GM13976 (cell line): Measurements from ENCODE around the gene CERT1.

ENCODE experiments used
- DNase-seq: peaks from one replicate; pipeline ENCODE4 v3.0.0; 2012; ENCODE audit warnings: low spot score
- in situ Hi-C: fragments of 300-500 bp; cut with MboI; formaldehyde crosslinking; loops from one replicate; pipeline ENCODE4 v1.12.0; 2022; ENCODE audit warnings: low sequenced_read_pairs, mixed read lengths, inconsistent platforms; ENCODE audit not compliant: unreplicated experiment
- TF ChIP-seq, protein P1 (sequence below): IDR thresholded peaks from 2 replicates; pipeline ENCODE4 v1.5.1; 2012; ENCODE audit warnings: borderline replicate concordance, mild to moderate bottlenecking; ENCODE audit not compliant: insufficient read depth; ENCODE audit errors: extremely low read depth, missing control alignments, control extremely low read depth

Gene CERT1

DNA sequence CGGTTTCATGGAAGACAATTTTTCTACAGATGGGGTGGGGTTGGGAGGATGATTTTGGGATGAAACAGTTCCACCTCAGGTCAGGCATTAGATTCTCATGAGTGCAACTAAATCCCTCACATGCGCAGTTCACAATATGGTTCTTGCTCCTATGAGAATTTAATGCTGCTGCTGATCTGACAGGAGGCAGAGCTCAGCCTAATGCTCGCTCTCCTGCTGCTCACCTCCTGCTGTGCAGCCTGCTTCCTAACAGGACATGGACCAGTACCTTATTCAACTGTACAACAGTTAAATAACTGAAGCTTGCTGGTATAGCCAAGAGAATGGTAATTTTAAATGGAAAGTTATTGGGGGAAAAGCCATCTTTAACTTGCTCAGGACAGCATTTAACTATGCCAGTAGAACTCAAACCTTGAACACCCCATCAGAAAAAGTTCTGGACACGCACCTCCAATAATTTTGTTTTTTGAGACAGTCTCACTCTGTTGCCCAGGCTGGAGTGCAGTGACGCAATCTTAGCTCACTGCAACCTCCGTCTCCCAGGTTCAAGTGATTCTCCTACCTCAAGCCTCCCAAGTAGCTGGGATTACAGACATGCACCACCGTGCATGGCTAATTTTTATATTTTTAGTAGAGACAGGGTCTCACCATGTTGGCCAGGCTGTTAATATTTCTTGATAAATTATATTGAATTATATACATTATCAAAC, 146.7 kb downstream of the CERT1 start:
- in situ Hi-C loops: no loop called here
- TF ChIP-seq, protein P1, sequence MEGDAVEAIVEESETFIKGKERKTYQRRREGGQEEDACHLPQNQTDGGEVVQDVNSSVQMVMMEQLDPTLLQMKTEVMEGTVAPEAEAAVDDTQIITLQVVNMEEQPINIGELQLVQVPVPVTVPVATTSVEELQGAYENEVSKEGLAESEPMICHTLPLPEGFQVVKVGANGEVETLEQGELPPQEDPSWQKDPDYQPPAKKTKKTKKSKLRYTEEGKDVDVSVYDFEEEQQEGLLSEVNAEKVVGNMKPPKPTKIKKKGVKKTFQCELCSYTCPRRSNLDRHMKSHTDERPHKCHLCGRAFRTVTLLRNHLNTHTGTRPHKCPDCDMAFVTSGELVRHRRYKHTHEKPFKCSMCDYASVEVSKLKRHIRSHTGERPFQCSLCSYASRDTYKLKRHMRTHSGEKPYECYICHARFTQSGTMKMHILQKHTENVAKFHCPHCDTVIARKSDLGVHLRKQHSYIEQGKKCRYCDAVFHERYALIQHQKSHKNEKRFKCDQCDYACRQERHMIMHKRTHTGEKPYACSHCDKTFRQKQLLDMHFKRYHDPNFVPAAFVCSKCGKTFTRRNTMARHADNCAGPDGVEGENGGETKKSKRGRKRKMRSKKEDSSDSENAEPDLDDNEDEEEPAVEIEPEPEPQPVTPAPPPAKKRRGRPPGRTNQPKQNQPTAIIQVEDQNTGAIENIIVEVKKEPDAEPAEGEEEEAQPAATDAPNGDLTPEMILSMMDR: no peak
- DNase-seq: no peak

DNA sequence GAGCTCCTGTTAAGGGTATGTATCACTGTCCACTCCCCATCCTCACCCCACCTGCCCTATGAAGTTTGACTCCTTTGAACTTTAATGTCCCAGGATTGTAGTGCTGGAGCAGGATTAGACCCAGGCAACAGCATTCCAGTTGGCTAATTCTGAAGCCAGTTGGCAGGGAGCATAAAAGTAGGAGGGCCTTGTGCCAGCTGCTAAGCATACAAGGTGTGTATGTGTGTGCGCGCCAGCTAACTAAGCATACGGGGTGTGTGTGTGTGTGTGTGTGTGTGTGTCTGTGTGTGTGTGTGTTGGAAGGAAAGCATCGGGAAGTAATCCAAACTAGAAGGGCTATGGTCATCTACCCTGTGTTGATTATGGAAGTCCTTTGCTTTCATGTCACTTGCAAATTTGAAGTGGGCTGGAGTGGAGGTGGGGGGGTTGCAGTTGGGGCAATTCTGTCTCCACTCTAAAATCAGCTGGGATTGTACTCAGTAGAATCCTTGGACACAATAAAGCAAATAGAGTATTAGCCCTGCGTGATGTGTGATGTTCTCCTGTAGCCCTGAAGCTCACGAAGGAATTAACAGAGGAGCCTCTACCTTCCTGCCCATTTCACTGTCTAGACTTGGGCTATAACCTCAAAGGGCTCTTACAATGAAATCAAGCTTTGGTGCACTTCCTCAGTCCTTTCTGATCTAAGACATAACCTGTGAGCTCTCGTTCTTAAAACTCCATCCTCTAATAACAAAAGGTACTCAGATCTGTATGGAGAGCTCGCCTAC, 147.5 kb downstream of the CERT1 start:
- in situ Hi-C loops: no loop called here
- TF ChIP-seq, protein P1: no peak
- DNase-seq: no peak

DNA sequence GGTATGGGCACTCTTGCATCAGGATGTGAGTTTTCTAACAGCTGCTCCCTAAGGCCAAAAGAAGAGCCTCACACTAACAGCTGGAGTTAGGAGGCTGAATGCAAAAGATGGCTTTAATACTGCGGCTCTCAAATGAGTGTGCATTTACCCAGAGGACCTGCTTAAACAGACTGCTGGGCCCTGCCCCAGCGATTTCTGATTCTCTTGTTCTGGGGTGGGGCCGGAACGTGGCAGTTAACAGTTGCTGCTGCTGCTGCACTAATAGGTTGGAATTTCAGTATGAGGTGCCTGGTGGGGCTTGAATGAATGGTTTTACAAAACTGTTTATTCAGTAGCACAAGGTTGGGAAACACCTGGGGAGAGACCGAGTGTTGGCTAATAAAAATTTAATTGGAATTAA, 148.3 kb downstream of the CERT1 start:
- in situ Hi-C loops: no loop called here
- DNase-seq: no peak
- TF ChIP-seq, protein P1: no peak

DNA sequence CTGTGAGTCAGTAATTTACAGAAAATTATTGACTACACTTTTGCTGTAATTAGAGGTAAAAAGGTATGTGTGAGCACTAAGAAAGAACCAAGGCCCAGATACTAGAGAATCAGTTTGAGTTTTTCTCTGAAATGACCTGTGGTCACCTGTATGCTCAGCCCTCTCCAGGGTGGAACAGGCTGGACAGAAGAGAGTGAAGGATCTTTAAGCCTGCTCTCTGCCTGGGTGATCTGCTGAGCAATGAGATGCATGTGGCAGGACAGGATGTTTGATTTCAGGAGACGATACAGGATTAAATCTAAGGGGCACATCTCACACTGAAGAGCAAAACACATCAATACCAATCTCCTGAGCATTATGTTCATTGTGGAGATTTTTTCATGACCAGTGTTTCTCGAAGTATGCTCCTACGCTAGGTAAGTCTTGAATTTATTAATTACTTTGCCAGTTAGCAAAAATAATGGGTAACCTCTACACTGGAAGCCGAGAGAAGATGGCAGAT, 148.9 kb downstream of the CERT1 start:
- TF ChIP-seq, protein P1: no peak
- in situ Hi-C loops: no loop called here

DNA sequence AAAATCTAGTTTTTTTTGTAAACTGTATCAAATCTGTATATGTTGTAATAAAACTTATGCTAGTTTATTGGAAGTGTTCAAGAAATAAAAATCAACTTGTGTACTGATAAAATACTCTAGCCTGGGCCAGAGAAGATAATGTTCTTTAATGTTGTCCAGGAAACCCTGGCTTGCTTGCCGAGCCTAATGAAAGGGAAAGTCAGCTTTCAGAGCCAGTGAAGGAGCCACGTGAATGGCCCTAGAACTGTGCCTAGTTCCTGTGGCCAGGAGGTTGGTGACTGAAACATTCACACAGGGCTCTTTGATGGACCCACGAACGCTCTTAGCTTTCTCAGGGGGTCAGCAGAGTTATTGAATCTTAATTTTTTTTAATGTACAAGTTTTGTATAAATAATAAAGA, 150.1 kb downstream of the CERT1 start:
- in situ Hi-C loops: no loop called here
- no peak for DNase-seq
- TF ChIP-seq, protein P1: no peak

More for the DNA sequence above, 148.9 kb downstream of the CERT1 start:
- no peak for DNase-seq

DNA sequence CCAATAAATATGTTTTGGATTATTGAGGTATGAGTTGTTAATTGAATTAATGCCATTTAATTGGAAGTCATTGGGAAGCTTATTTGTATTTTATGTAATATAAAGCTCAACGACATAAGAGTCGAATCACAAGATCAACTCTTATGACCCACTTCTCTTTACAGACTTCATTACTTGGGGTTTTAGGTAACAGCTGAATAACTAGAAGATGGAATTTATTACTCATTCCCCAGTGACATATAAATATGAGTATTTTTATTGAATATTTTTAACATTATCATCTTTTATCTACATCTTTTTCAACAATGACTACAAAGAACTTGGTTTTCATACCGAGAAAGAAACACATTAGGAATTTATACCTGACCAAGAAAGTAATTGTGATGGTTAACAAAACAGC, 153.3 kb downstream of the CERT1 start:
- TF ChIP-seq, protein P1: no peak
- no peak for DNase-seq
- in situ Hi-C loops: no loop called here
